Mucosa of descending colon (tissue), 3 donors: ENCODE data around the gene DGKE. TPM values are rescaled to one million over a fixed set of nuclear protein-coding genes. Genes with fewer than 3 reads are reported as not detected.
A peak's percentile ranks its signal among the peaks of the same experiment; 100 is the strongest.

Experiments used
- ATAC-seq: fragments of 200-7000 bp; cut with Tn5 transposase; one replicate; pipeline ENCODE4 v1.9.1; 2020; ENCODE audit warnings: mild to moderate bottlenecking, moderate library complexity
- DNase-seq, 3 donors: peaks; one replicate each; pipeline ENCODE4 v3.0.0-alpha.2; 2020
- H3K36me3 ChIP-seq: fragments of 200-600 bp; one replicate; pipeline ENCODE4 v1.8.0; 2021; ENCODE audit warnings: low read depth, mild to moderate bottlenecking
- H3K4me1 ChIP-seq: fragments of 200-600 bp; one replicate; pipeline ENCODE4 v1.8.0; 2021; ENCODE audit warnings: low read depth, mild to moderate bottlenecking
- H3K4me3 ChIP-seq: fragments of 200-600 bp; one replicate; pipeline ENCODE4 v1.8.0; 2021; ENCODE audit warnings: mild to moderate bottlenecking
- H3K9me3 ChIP-seq: fragments of 200-600 bp; one replicate; pipeline ENCODE4 v1.8.0; 2021; ENCODE audit warnings: mild to moderate bottlenecking
- CTCF ChIP-seq: fragments of 200-600 bp; IDR thresholded peaks from one replicate; pipeline ENCODE4 v1.8.0; 2022; ENCODE audit warnings: antibody characterized with exemption, mild to moderate bottlenecking
- intact Hi-C, 2 donors: fragments of 100-400 bp; cut with DNase I in 1 of 2; cut with micrococcal nuclease in 1 of 2; formaldehyde crosslinking; loops; one replicate each; pipeline versions ENCODE4 v1.11.0 to v1.11.1; 2022; cut with DNase I, micrococcal nuclease
- total RNA-seq, 3 donors: library from RNA; stranded (reverse); fragmentation: NEBNext Ultra II Directional in 2 of 3; extraction: Animal tissue kit (Norgen Biotek cat#: 25700) in 2 of 3; gene quantifications; one replicate each; pipeline versions ENCODE4 v1.2.1 to v1.2.4, GENCODE V29; 2021 to 2023
- donor health status: DM: no; HTN: no; CAD: no; lungs with moderate emphysema.
- donor health status: DM: no; HTN: no; CAD: no.
- donor health status: DM: no; HTN: yes; CAD: no.

Gene DGKE
- total RNA-seq, 3 donors from 2014 or later = 5.8 to 22.2 (median 9.8) TPM

GRCh38 chr17:56903560-56903959 is 69.6 kb downstream of the DGKE start:
- no peaks in the 10 kb centered on the region for H3K36me3 ChIP-seq
- no peak overlapping the region for H3K4me3 ChIP-seq
- no peaks in the 10 kb centered on the region for H3K9me3 ChIP-seq
- ATAC-seq = no peak
- no peak for TF ChIP-seq CTCF
- intact Hi-C loops = no loop called here
- no peak for DNase-seq
- peaks cover 5% of the 10 kb centered on the region for H3K4me1 ChIP-seq

- no peak overlapping the region for H3K4me3 ChIP-seq
- H3K9me3 ChIP-seq = no peaks in the 10 kb centered on the region
- peaks cover 33% of the 10 kb centered on the region for H3K4me1 ChIP-seq
- H3K36me3 ChIP-seq = no peaks in the 10 kb centered on the region
- intact Hi-C loops = no loop called here
- DNase-seq (peak; percentile 69 to 85 (median 72)), ATAC-seq (peak; percentile 70)
- no peak for TF ChIP-seq CTCF
Observed at GRCh38 chr17:56908001-56908542, 74.1 kb downstream of the DGKE start.

GRCh38 chr17:56909742-56910508 is 76.0 kb downstream of the DGKE start:
- DNase-seq (peak in 1 of 3 donors; percentile 47), ATAC-seq (peak; percentile 9)
- no peaks in the 10 kb centered on the region for H3K36me3 ChIP-seq
- H3K4me1 ChIP-seq = peaks cover 33% of the 10 kb centered on the region
- intact Hi-C loops = no loop called here
- H3K4me3 ChIP-seq = no peak overlapping the region
- H3K9me3 ChIP-seq = no peaks in the 10 kb centered on the region
- TF ChIP-seq CTCF = no peak

GRCh38 chr17:56910509-56911235 is 76.7 kb downstream of the DGKE start:
- no peak for ATAC-seq
- Histone ChIP-seq H3K4me3 (no peak overlapping the region), H3K36me3 (no peaks in the 10 kb centered on the region), H3K4me1 (peaks cover 33% of the 10 kb centered on the region), H3K9me3 (no peaks in the 10 kb centered on the region)
- DNase-seq = no peak
- intact Hi-C loops = no loop called here
- no peak for TF ChIP-seq CTCF

- DNase-seq = peak in 1 of 3 donors; percentile 47
- intact Hi-C loops = no loop called here
- peak overlapping the region; percentile 69 for H3K4me3 ChIP-seq
- peaks cover 36% of the 10 kb centered on the region for H3K4me1 ChIP-seq
- no peaks in the 10 kb centered on the region for H3K9me3 ChIP-seq
- ATAC-seq = no peak
- no peaks in the 10 kb centered on the region for H3K36me3 ChIP-seq
- no peak for TF ChIP-seq CTCF
Observed at GRCh38 chr17:56912105-56912999, 78.4 kb downstream of the DGKE start.
